WTC11 (cell line): ENCODE measurements around the gene RHEB. TPM values are rescaled to one million over a fixed set of nuclear protein-coding genes. Genes with fewer than 3 reads are reported as not detected.

ENCODE experiments used
- ATAC-seq: fragments of 200-7000 bp; cut with Tn5 transposase; 2 replicates; pipeline ENCODE4 v1.10.0; 2021; ENCODE audit warnings: mild to moderate bottlenecking, moderate library complexity
- Bru-seq: library from RNA; stranded (reverse); fragments of 400-500 nt; gene quantifications from one replicate; lab custom pipeline; 2021; lab: Mats Ljungman, UMichigan
- CTCF ChIA-PET: fragments of 300-600 bp; sonication (Branson Sonifier 250); formaldehyde crosslinking; loops from one replicate; lab custom pipeline; 2021; ENCODE audit warnings: antibody characterized with exemption; lab: Charles Lee
- POLR2A ChIA-PET: fragments of 350-600 bp; sonication (Branson Sonifier 250); formaldehyde crosslinking; loops from one replicate; lab custom pipeline; 2021; ENCODE audit warnings: antibody characterized with exemption; lab: Charles Lee
- DNase-seq: peaks from one replicate; pipeline ENCODE4 v3.0.0; 2021; ENCODE audit warnings: low spot score
- H3K27ac Mint-ChIP-seq: 2 replicates; pipeline ENCODE4 v1.8.0; 2021; ENCODE audit warnings: mixed read lengths
- H3K27me3 Mint-ChIP-seq: 2 replicates; pipeline ENCODE4 v1.8.0; 2021; ENCODE audit warnings: low read depth, mild to moderate bottlenecking, moderate library complexity, mixed read lengths
- H3K36me3 Mint-ChIP-seq: 2 replicates; pipeline ENCODE4 v1.8.0; 2021; ENCODE audit warnings: mixed read lengths
- H3K4me1 Mint-ChIP-seq: 2 replicates; pipeline ENCODE4 v1.8.0; 2022; ENCODE audit warnings: mixed read lengths
- H3K4me3 Mint-ChIP-seq: 2 replicates; pipeline ENCODE4 v1.8.0; 2021; ENCODE audit warnings: mild to moderate bottlenecking, moderate library complexity, mixed read lengths
- H3K9me3 Mint-ChIP-seq: 2 replicates; pipeline ENCODE4 v1.8.0; 2021; ENCODE audit warnings: mixed read lengths
- ARID4B ChIP-seq: sonication (generic); formaldehyde crosslinking; IDR thresholded peaks from 2 replicates; pipeline ENCODE4 v1.8.0; 2023; ENCODE audit warnings: missing genetic modification reagents, mild to moderate bottlenecking, borderline replicate concordance
- ATF2 ChIP-seq: sonication (generic); formaldehyde crosslinking; IDR thresholded peaks from 2 replicates; pipeline ENCODE4 v1.8.1; 2022; ENCODE audit warnings: low read depth, missing genetic modification reagents, borderline replicate concordance
- CBFB ChIP-seq: sonication (generic); formaldehyde crosslinking; IDR thresholded peaks from 2 replicates; pipeline ENCODE4 v1.8.1; 2022; ENCODE audit warnings: mild to moderate bottlenecking, low read depth, missing genetic modification reagents
- CREB1 ChIP-seq: sonication (generic); formaldehyde crosslinking; IDR thresholded peaks from 2 replicates; pipeline ENCODE4 v1.8.0; 2023; ENCODE audit warnings: mild to moderate bottlenecking, missing genetic modification reagents
- CREM ChIP-seq: sonication (generic); formaldehyde crosslinking; IDR thresholded peaks from 2 replicates; pipeline ENCODE4 v1.8.1; 2022; ENCODE audit warnings: mild to moderate bottlenecking, missing genetic modification reagents, moderate library complexity
- E2F1 ChIP-seq: sonication (generic); formaldehyde crosslinking; IDR thresholded peaks from 2 replicates; pipeline ENCODE4 v1.8.0; 2022; ENCODE audit warnings: mild to moderate bottlenecking, missing genetic modification reagents
- ETV6 ChIP-seq: sonication (generic); formaldehyde crosslinking; IDR thresholded peaks from 2 replicates; pipeline ENCODE4 v1.8.1; 2022; ENCODE audit warnings: mild to moderate bottlenecking, missing genetic modification reagents
- IRF1 ChIP-seq: sonication (generic); formaldehyde crosslinking; IDR thresholded peaks from 2 replicates; pipeline ENCODE4 v1.8.0; 2023; ENCODE audit warnings: missing genetic modification reagents
- JUN ChIP-seq: sonication (generic); formaldehyde crosslinking; IDR thresholded peaks from 2 replicates; pipeline ENCODE4 v1.8.0; 2023; ENCODE audit warnings: mild to moderate bottlenecking, missing genetic modification reagents
- MAX ChIP-seq: sonication (generic); formaldehyde crosslinking; IDR thresholded peaks from 2 replicates; pipeline ENCODE4 v1.8.0; 2022; ENCODE audit warnings: mild to moderate bottlenecking, missing genetic modification reagents
- MYBL2 ChIP-seq: sonication (generic); formaldehyde crosslinking; IDR thresholded peaks from 2 replicates; pipeline ENCODE4 v1.8.1; 2023; ENCODE audit warnings: mild to moderate bottlenecking, moderate library complexity, missing genetic modification reagents
- NFE2L1 ChIP-seq: sonication (generic); formaldehyde crosslinking; IDR thresholded peaks from 2 replicates; pipeline ENCODE4 v1.8.1; 2023; ENCODE audit warnings: missing genetic modification reagents
- NFYB ChIP-seq: sonication (generic); formaldehyde crosslinking; conservative IDR thresholded peaks from 2 replicates; pipeline ENCODE4 v1.8.0; 2022; ENCODE audit warnings: low read depth, missing genetic modification reagents
- NR1H2 ChIP-seq: sonication (generic); formaldehyde crosslinking; IDR thresholded peaks from 2 replicates; pipeline ENCODE4 v1.9.0; 2021; ENCODE audit warnings: mild to moderate bottlenecking, moderate library complexity, missing genetic modification reagents
- SP1 ChIP-seq: sonication (generic); formaldehyde crosslinking; conservative IDR thresholded peaks from 2 replicates; pipeline ENCODE4 v1.8.1; 2022; ENCODE audit warnings: missing genetic modification reagents
- TEAD1 ChIP-seq: sonication (generic); formaldehyde crosslinking; IDR thresholded peaks from 2 replicates; pipeline ENCODE4 v1.8.0; 2022; ENCODE audit warnings: mild to moderate bottlenecking, missing genetic modification reagents
- TP53 ChIP-seq: sonication (generic); formaldehyde crosslinking; IDR thresholded peaks from 2 replicates; pipeline ENCODE4 v1.8.1; 2023; ENCODE audit warnings: mild to moderate bottlenecking, missing genetic modification reagents
- USF2 ChIP-seq: sonication (generic); formaldehyde crosslinking; IDR thresholded peaks from 2 replicates; pipeline ENCODE4 v1.8.1; 2023; ENCODE audit warnings: mild to moderate bottlenecking, missing genetic modification reagents, moderate library complexity
- ZBTB43 ChIP-seq: sonication (generic); formaldehyde crosslinking; IDR thresholded peaks from 2 replicates; pipeline ENCODE4 v1.8.1; 2023; ENCODE audit warnings: mild to moderate bottlenecking, missing genetic modification reagents
- ZSCAN18 ChIP-seq: fragments of 250-450 bp; sonication (Bioruptor Pico); IDR thresholded peaks from 2 replicates; pipeline ENCODE4 v2.1.2; 2022; ENCODE audit warnings: mild to moderate bottlenecking, moderate library complexity
- long read RNA-seq, 3 experiments: library from RNA in 1 of 3; library from capped mRNA in 1 of 3; library from polyadenylated mRNA in 1 of 3; unstranded in 2 of 3; stranded (forward) in 1 of 3; transcript quantifications; one replicate each; pipeline ENCODE4 v2.0.0, GENCODE V29; 2021
- total RNA-seq: library from RNA; stranded (reverse); gene quantifications from 3 replicates; pipeline ENCODE4 v1.2.3, GENCODE V29; 2021

Gene RHEB
- total RNA-seq = 126 to 133 TPM (median 127 TPM) in 3 replicates
- percentile 94 among the genes with signal in this experiment for Bru-seq, nascent RNA
- long read RNA-seq, experiment 1, transcript RHEB-207 (8 exons, 744 nt) = minor isoform, 5 of 532 reads
- long read RNA-seq, experiment 1, transcript RHEB-201 (8 exons, 2,075 nt) = major isoform, 490 of 532 reads
- long read RNA-seq, experiment 1, partial matches to known transcripts = 7 of 532 reads
- long read RNA-seq, experiment 1, other reads (novel, unspliced or antisense) = 27 of 532 reads
- long read RNA-seq, experiment 2, transcript RHEB-201 (8 exons, 2,075 nt) = major isoform, 221 of 305 reads
- long read RNA-seq, experiment 2, partial matches to known transcripts = 16 of 305 reads
- long read RNA-seq, experiment 2, other reads (novel, unspliced or antisense) = 65 of 305 reads
- long read RNA-seq, experiment 3, transcript RHEB-201 (8 exons, 2,075 nt) = major isoform, 251 of 278 reads
- long read RNA-seq, experiment 3, transcript RHEB-207 (8 exons, 744 nt) = minor isoform, 10 of 278 reads
- long read RNA-seq, experiment 3, partial matches to known transcripts = 1 of 278 reads
- long read RNA-seq, experiment 3, other reads (novel, unspliced or antisense) = 16 of 278 reads

GRCh38 chr7:151519765-151520418 lies at the start of gene RHEB:
Gene RHEB, minus strand, starts transcription at chr7:151519895. Its CDS starts 384 bp downstream, at chr7:151519511.
- POLR2A ChIA-PET = interaction anchor here (1.0 to 2.0 kb wide), 2 partner anchors 71 to 113 kb away, joined by 3 to 6 read pairs; no protein-coding TSS in a partner anchor
- Mint-ChIP-seq H3K4me1 (peaks cover 34% of the 10 kb centered on the region), H3K36me3 (no peaks in the 10 kb centered on the region), H3K4me3 (peak within 1 kb of the TSS; percentile 91), H3K27me3 (peaks cover 18% of the 10 kb centered on the region), H3K9me3 (no peaks in the 10 kb centered on the region), H3K27ac (peak within 1 kb of the TSS; percentile 99)
- DNase-seq (peak; percentile 99), ATAC-seq (peak; percentile 91)
- CTCF ChIA-PET = interaction anchor here (0.7 to 1.9 kb wide), 13 partner anchors 10 to 344 kb away, joined by 3 to 8 read pairs (median 4); no protein-coding TSS in a partner anchor
- no peak; the same call in 1 of the 2 replicates for TF ChIP-seq IRF1
- TF ChIP-seq MAX = peak; percentile 96
- TF ChIP-seq E2F1 (CRISPR knock-in tag) = peak; percentile 85
- peak; percentile 93 for TF ChIP-seq MYBL2 (CRISPR knock-in tag)
- TF ChIP-seq SP1 (CRISPR knock-in tag) = peak; percentile 83
- no peak for TF ChIP-seq ARID4B (CRISPR knock-in tag)
- no peak for TF ChIP-seq ZBTB43 (CRISPR knock-in tag)
- TF ChIP-seq USF2 (CRISPR knock-in tag) = peak; percentile 65; the same call in 1 of the 2 replicates
- TF ChIP-seq TP53 (CRISPR knock-in tag) = peak; percentile 73; the same call in 1 of the 2 replicates
- TF ChIP-seq CREB1 (CRISPR knock-in tag) = 0 out of 2 replicates have a peak, but pooled peaks have one; percentile 55
- TF ChIP-seq CREM (CRISPR knock-in tag) = peak; percentile 11; the same call in 1 of the 2 replicates
- peak; percentile 54; the same call in 1 of the 2 replicates for TF ChIP-seq ETV6 (CRISPR knock-in tag)
- 0 out of 2 replicates have a peak, but pooled peaks have one; percentile 40 for TF ChIP-seq JUN
- TF ChIP-seq ATF2 (CRISPR knock-in tag) = no peak
- peak; percentile 64 for TF ChIP-seq NFYB (CRISPR knock-in tag)
- TF ChIP-seq TEAD1 (CRISPR knock-in tag) = peak; percentile 79
- TF ChIP-seq CBFB (CRISPR knock-in tag) = no peak
- no peak for TF ChIP-seq NR1H2 (CRISPR knock-in tag)
- TF ChIP-seq NFE2L1 (CRISPR knock-in tag) = no peak
- TF ChIP-seq ZSCAN18 = no peak
